ENCODE measurements around the gene NELL2. TPM values are rescaled to one million over a fixed set of nuclear protein-coding genes. Genes with fewer than 3 reads are reported as not detected.

Gene NELL2
- total RNA-seq, 1 donor from 2014 or later = 0.55 TPM

- Histone ChIP-seq H3K9me3 (replicated peaks) (no peaks in the 10 kb centered on the region), H3K4me1 (no peaks in the 10 kb centered on the region), H3K4me3 (no peak overlapping the region), H3K27me3 (ENCODE audit: low read depth) (no peaks in the 10 kb centered on the region), H3K27ac (replicated peaks) (no peak overlapping the region), H3K36me3 (no peaks in the 10 kb centered on the region)
- no peak for TF ChIP-seq CTCF (IDR thresholded peaks at IDR 0.05; ENCODE audit: borderline replicate concordance)
- DNase-seq = no peak
- intact Hi-C loops (cut with micrococcal nuclease) = no loop called here
Observed at GRCh38 chr12:44618946-44619345, 257.2 kb downstream of the NELL2 start.

DNA sequence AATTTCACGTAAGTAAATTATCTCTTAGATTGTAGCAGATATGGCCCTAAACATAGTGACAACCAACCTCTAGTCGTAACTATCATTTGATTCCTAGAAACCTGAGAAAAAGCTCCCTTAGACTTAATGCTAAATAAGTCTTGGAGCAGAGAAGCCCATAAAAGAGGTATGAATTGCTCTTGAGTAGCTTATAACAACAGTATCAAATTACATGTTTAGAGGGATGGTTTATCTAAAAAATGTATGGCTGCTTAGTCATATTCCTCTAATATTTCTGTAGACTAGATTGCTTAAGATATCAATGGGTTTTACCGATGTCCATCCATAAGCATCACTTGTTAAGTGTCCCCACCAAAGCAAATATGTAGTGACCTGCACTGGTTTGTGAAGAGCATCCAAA is 259.7 kb downstream of the NELL2 start:
- Histone ChIP-seq H3K27me3 (ENCODE audit: low read depth) (no peaks in the 10 kb centered on the region), H3K4me3 (no peak overlapping the region), H3K27ac (replicated peaks) (no peak overlapping the region), H3K9me3 (replicated peaks) (no peaks in the 10 kb centered on the region), H3K4me1 (no peaks in the 10 kb centered on the region), H3K36me3 (no peaks in the 10 kb centered on the region)
- intact Hi-C loops (cut with micrococcal nuclease) = no loop called here
- TF ChIP-seq CTCF (IDR thresholded peaks at IDR 0.05; ENCODE audit: borderline replicate concordance) = no peak
- DNase-seq = no peak

DNA sequence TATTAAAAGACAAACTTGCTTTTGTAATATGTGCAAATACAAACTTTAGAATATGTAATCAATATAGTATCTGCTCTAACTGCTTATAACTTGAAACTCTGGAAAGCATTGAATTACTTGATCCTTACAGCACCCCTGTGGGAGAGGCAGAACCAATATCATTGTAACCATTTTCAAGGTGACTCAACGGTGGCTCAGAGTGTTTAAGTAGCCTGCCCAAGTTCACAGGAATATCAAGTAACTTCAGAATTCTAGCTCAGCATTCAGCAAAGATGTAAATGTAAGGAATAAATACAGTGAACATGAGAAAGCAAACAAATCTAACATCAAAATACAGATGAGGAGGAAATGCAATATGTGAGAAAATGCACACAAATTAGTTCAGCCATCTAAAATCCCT is 264.6 kb downstream of the NELL2 start:
- DNase-seq = no peak
- no peaks in the 10 kb centered on the region for H3K9me3 ChIP-seq (replicated peaks)
- H3K36me3 ChIP-seq = no peaks in the 10 kb centered on the region
- no peak overlapping the region for H3K4me3 ChIP-seq
- intact Hi-C loops (cut with micrococcal nuclease) = no loop called here
- no peaks in the 10 kb centered on the region for H3K4me1 ChIP-seq
- no peak overlapping the region for H3K27ac ChIP-seq (replicated peaks)
- H3K27me3 ChIP-seq (ENCODE audit: low read depth) = no peaks in the 10 kb centered on the region
- TF ChIP-seq CTCF (IDR thresholded peaks at IDR 0.05; ENCODE audit: borderline replicate concordance) = no peak

- H3K9me3 ChIP-seq (replicated peaks) = no peaks in the 10 kb centered on the region
- no peaks in the 10 kb centered on the region for H3K27me3 ChIP-seq (ENCODE audit: low read depth)
- intact Hi-C loops (cut with micrococcal nuclease) = no loop called here
- DNase-seq = no peak
- no peak overlapping the region for H3K27ac ChIP-seq (replicated peaks)
- no peak for TF ChIP-seq CTCF (IDR thresholded peaks at IDR 0.05; ENCODE audit: borderline replicate concordance)
- H3K36me3 ChIP-seq = no peaks in the 10 kb centered on the region
- no peaks in the 10 kb centered on the region for H3K4me1 ChIP-seq
- H3K4me3 ChIP-seq = no peak overlapping the region
Observed at GRCh38 chr12:44603701-44604100, 272.4 kb downstream of the NELL2 start.

GRCh38 chr12:44592626-44593025 is 283.5 kb downstream of the NELL2 start:
- intact Hi-C loops (cut with micrococcal nuclease) = no loop called here
- H3K27ac ChIP-seq (replicated peaks) = no peak overlapping the region
- no peaks in the 10 kb centered on the region for H3K36me3 ChIP-seq
- DNase-seq = no peak
- no peak for TF ChIP-seq CTCF (IDR thresholded peaks at IDR 0.05; ENCODE audit: borderline replicate concordance)
- no peaks in the 10 kb centered on the region for H3K9me3 ChIP-seq (replicated peaks)
- no peaks in the 10 kb centered on the region for H3K27me3 ChIP-seq (ENCODE audit: low read depth)
- no peak overlapping the region for H3K4me3 ChIP-seq
- no peaks in the 10 kb centered on the region for H3K4me1 ChIP-seq

DNA sequence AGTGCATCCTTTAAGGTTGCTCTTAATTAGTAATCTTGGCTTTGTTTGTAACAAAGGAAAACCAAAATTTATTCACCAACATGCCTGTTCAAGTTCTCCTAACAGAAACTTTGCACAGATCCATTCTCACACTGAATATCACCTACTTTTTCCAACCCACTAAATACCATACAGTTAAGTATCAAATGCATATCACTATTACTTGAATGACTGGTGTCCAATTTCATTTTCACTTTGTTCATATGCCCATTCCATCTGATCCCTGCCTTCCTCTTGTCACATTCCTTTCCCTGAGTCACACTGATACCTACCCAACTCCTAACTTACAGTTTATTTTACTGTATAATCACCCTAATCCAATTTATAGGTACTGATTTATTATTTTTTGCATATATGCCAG is 286.4 kb downstream of the NELL2 start:
- intact Hi-C loops (cut with micrococcal nuclease) = no loop called here
- TF ChIP-seq CTCF (IDR thresholded peaks at IDR 0.05; ENCODE audit: borderline replicate concordance) = no peak
- Histone ChIP-seq H3K36me3 (no peaks in the 10 kb centered on the region), H3K27ac (replicated peaks) (no peak overlapping the region), H3K27me3 (ENCODE audit: low read depth) (no peaks in the 10 kb centered on the region), H3K4me1 (no peaks in the 10 kb centered on the region), H3K4me3 (no peak overlapping the region), H3K9me3 (replicated peaks) (no peaks in the 10 kb centered on the region)
- DNase-seq = no peak

Data from left ventricle myocardium inferior (tissue), 1 donor.